K562 (cell line): ENCODE results near the gene TMEM107. TPM values are rescaled to one million over a fixed set of nuclear protein-coding genes. Genes with fewer than 3 reads are reported as not detected.

Experiments
- CREM ChIP-seq: IDR thresholded peaks from 2 replicates; pipeline ENCODE4 v1.6.1; 2014; ENCODE audit warnings: antibody characterized with exemption, low read depth
- HNRNPLL ChIP-seq: fragments of 200-400 bp; formaldehyde crosslinking; IDR thresholded peaks from 2 replicates; pipeline ENCODE4 v1.6.1; 2017; ENCODE audit warnings: low read length, low read depth, mild to moderate bottlenecking; ENCODE audit not compliant: poor library complexity, severe bottlenecking
- NFXL1 ChIP-seq: fragments of 450-650 bp; formaldehyde crosslinking; IDR thresholded peaks from 2 replicates; pipeline ENCODE4 v1.4.0; 2021; ENCODE audit warnings: mild to moderate bottlenecking
- PKNOX1 ChIP-seq: fragments of 450-650 bp; IDR thresholded peaks from 2 replicates; pipeline ENCODE4 v1.6.1; 2016
- POLR2H ChIP-seq: IDR thresholded peaks from 2 replicates; pipeline ENCODE4 v1.6.1; 2016; ENCODE audit warnings: missing genetic modification characterization, low read depth, mild to moderate bottlenecking, control low read depth, missing compliant biosample characterization, moderate library complexity
- RAD51 ChIP-seq: fragments of 450-650 bp; IDR thresholded peaks from 2 replicates; pipeline ENCODE4 v1.7.1; 2016; ENCODE audit warnings: low read depth, mild to moderate bottlenecking, borderline replicate concordance
- SMC3 ChIP-seq: conservative IDR thresholded peaks from 2 replicates; pipeline ENCODE4 v1.6.1; 2011; ENCODE audit warnings: low read depth, low read length, improper control_type of control experiment; ENCODE audit not compliant: insufficient read depth
- TBP ChIP-seq: optimal IDR thresholded peaks from 2 replicates; pipeline ENCODE3; 2011; ENCODE audit warnings: low read depth, low read length, improper control_type of control experiment
- polyA plus RNA-seq, 8 experiments: library from polyadenylated mRNA; depleted of rRNA in 4 of 8; stranded (reverse) in 5 of 8; unstranded in 3 of 8; fragments of >200 nt; fragmentation: Nextera tagmentation in 2 of 8; fragmentation: Illumina TruSeq in 1 of 8; extraction: Ambion mirVana in 2 of 8; extraction: Trizol in 1 of 8; gene quantifications; 2 replicates each; pipeline versions ENCODE4 v1.2.1 to v1.2.3, GENCODE V29; 2011 to 2014; ENCODE audit warnings: inconsistent platforms in 1 of 8, missing spikeins in 1 of 8
- total RNA-seq, 7 experiments: library from RNA; depleted of rRNA in 6 of 7; stranded (reverse); fragments of >200 nt in 6 of 7; fragmentation: Illumina TruSeq in 2 of 7; extraction: Trizol in 2 of 7; gene quantifications; 2 replicates each; pipeline versions ENCODE4 v1.2.1 to v1.2.3, GENCODE V29; 2011 to 2021; ENCODE audit warnings: low replicate concordance in 1 of 7
- TF ChIP-seq, protein P1 (sequence below): fragments of 450-650 bp; formaldehyde crosslinking; IDR thresholded peaks from 2 replicates; pipeline ENCODE4 v1.4.0; 2020; ENCODE audit warnings: mild to moderate bottlenecking, moderate library complexity
- TF ChIP-seq, protein P2 (sequence below): fragments of 450-650 bp; IDR thresholded peaks from 2 replicates; pipeline ENCODE4 v1.6.1; 2018; ENCODE audit not compliant: partially characterized antibody
- TF ChIP-seq, protein P3 (sequence below): fragments of 450-650 bp; IDR thresholded peaks from 2 replicates; pipeline ENCODE4 v1.7.1; 2018; ENCODE audit warnings: mild to moderate bottlenecking, low read depth; ENCODE audit not compliant: partially characterized antibody

Gene TMEM107
- total and polyA plus RNA-seq, 9 of the 15 experiments (the other 6 are each of a cell fraction or from before 2014, with no cell fraction given) = 7.1 to 26.2 (median 16.9) TPM

- TF ChIP-seq, protein P1, sequence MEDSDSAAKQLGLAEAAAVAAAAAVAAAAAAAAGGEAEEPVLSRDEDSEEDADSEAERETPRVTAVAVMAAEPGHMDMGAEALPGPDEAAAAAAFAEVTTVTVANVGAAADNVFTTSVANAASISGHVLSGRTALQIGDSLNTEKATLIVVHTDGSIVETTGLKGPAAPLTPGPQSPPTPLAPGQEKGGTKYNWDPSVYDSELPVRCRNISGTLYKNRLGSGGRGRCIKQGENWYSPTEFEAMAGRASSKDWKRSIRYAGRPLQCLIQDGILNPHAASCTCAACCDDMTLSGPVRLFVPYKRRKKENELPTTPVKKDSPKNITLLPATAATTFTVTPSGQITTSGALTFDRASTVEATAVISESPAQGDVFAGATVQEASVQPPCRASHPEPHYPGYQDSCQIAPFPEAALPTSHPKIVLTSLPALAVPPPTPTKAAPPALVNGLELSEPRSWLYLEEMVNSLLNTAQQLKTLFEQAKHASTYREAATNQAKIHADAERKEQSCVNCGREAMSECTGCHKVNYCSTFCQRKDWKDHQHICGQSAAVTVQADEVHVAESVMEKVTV (CRISPR knock-in tag) = peak; percentile 41; the same call in 1 of the 2 replicates
- TF ChIP-seq RAD51 (0 out of 2 replicates have a peak, but pooled peaks have one; percentile 6), POLR2H (tag) (peak; percentile 99), PKNOX1 (peak; percentile 60), HNRNPLL (peak; percentile 25), SMC3 (peak; percentile 67), NFXL1 (CRISPR knock-in tag) (no peak), CREM (peak; percentile 91), TBP (peak; percentile 99)
- TF ChIP-seq, protein P2, sequence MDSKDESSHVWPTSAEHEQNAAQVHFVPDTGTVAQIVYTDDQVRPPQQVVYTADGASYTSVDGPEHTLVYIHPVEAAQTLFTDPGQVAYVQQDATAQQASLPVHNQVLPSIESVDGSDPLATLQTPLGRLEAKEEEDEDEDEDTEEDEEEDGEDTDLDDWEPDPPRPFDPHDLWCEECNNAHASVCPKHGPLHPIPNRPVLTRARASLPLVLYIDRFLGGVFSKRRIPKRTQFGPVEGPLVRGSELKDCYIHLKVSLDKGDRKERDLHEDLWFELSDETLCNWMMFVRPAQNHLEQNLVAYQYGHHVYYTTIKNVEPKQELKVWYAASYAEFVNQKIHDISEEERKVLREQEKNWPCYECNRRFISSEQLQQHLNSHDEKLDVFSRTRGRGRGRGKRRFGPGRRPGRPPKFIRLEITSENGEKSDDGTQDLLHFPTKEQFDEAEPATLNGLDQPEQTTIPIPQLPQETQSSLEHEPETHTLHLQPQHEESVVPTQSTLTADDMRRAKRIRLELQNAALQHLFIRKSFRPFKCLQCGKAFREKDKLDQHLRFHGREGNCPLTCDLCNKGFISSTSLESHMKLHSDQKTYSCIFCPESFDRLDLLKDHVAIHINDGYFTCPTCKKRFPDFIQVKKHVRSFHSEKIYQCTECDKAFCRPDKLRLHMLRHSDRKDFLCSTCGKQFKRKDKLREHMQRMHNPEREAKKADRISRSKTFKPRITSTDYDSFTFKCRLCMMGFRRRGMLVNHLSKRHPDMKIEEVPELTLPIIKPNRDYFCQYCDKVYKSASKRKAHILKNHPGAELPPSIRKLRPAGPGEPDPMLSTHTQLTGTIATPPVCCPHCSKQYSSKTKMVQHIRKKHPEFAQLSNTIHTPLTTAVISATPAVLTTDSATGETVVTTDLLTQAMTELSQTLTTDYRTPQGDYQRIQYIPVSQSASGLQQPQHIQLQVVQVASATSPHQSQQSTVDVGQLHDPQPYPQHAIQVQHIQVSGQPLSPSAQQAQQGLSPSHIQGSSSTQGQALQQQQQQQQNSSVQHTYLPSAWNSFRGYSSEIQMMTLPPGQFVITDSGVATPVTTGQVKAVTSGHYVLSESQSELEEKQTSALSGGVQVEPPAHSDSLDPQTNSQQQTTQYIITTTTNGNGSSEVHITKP = peak; percentile 43
- TF ChIP-seq, protein P3, sequence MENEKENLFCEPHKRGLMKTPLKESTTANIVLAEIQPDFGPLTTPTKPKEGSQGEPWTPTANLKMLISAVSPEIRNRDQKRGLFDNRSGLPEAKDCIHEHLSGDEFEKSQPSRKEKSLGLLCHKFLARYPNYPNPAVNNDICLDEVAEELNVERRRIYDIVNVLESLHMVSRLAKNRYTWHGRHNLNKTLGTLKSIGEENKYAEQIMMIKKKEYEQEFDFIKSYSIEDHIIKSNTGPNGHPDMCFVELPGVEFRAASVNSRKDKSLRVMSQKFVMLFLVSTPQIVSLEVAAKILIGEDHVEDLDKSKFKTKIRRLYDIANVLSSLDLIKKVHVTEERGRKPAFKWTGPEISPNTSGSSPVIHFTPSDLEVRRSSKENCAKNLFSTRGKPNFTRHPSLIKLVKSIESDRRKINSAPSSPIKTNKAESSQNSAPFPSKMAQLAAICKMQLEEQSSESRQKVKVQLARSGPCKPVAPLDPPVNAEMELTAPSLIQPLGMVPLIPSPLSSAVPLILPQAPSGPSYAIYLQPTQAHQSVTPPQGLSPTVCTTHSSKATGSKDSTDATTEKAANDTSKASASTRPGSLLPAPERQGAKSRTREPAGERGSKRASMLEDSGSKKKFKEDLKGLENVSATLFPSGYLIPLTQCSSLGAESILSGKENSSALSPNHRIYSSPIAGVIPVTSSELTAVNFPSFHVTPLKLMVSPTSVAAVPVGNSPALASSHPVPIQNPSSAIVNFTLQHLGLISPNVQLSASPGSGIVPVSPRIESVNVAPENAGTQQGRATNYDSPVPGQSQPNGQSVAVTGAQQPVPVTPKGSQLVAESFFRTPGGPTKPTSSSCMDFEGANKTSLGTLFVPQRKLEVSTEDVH = peak; percentile 92
- TF ChIP-seq, all 486 proteins: peak for 121
Observed at GRCh38 chr17:8138672-8139371, 37.4 kb downstream of the TMEM107 start (continued).
